Trophoblast cell (in vitro differentiated cells and primary cell): ENCODE measurements around the gene CAV1.
"Not testable (repeated sequence)": the region's sequence is repeated elsewhere in the genome, so short reads cannot be mapped to it uniquely, and the experiment has no call there.

ENCODE experiments used
- DNase-seq, 2 donors: peaks; one replicate each; pipeline ENCODE4 v3.0.0-alpha.2; 2016
- H2AFZ ChIP-seq: 2 replicates; pipeline ENCODE4 v1.6.1; 2013; ENCODE audit warnings: low read length, moderate library complexity, mild to moderate bottlenecking; ENCODE audit not compliant: insufficient read depth, poor library complexity
- H2AK5ac ChIP-seq: 2 replicates; pipeline ENCODE4 v1.6.1; 2013; ENCODE audit warnings: mild to moderate bottlenecking, low read length
- H2BK120ac ChIP-seq: 2 replicates; pipeline ENCODE4 v1.6.1; 2013; ENCODE audit warnings: low read length, mild to moderate bottlenecking, moderate library complexity; ENCODE audit not compliant: insufficient read depth, poor library complexity
- H2BK12ac ChIP-seq: 2 replicates; pipeline ENCODE4 v1.6.1; 2013; ENCODE audit warnings: mild to moderate bottlenecking, low read length, moderate library complexity
- H2BK5ac ChIP-seq: 2 replicates; pipeline ENCODE4 v1.6.1; 2013; ENCODE audit warnings: low read length, low read depth, moderate library complexity, mild to moderate bottlenecking; ENCODE audit not compliant: poor library complexity
- H3K14ac ChIP-seq: 2 replicates; pipeline ENCODE4 v1.6.1; 2013; ENCODE audit warnings: mild to moderate bottlenecking, low read length
- H3K18ac ChIP-seq: 2 replicates; pipeline ENCODE4 v1.6.1; 2013; ENCODE audit warnings: mild to moderate bottlenecking, low read length
- H3K23ac ChIP-seq: 2 replicates; pipeline ENCODE4 v1.6.1; 2013; ENCODE audit warnings: low read length
- H3K27ac ChIP-seq: 2 replicates; pipeline ENCODE4 v1.5.1; 2013; ENCODE audit warnings: low read depth, mild to moderate bottlenecking, inconsistent platforms, low read length, moderate library complexity
- H3K27me3 ChIP-seq: 2 replicates; pipeline ENCODE4 v1.6.1; 2013; ENCODE audit warnings: inconsistent platforms, mild to moderate bottlenecking, low read length, moderate library complexity; ENCODE audit not compliant: insufficient read depth
- H3K36me3 ChIP-seq, 2 experiments: 1 replicate in 1 of 2; 2 replicates in 1 of 2; pipeline ENCODE4 v1.6.1; 2013; ENCODE audit warnings: low read length in 2 of 2, mild to moderate bottlenecking in 2 of 2, moderate library complexity in 1 of 2; ENCODE audit not compliant: insufficient read depth in 2 of 2, control insufficient read depth in 1 of 2
- H3K4ac ChIP-seq: 2 replicates; pipeline ENCODE4 v1.6.1; 2013; ENCODE audit warnings: low read depth, mild to moderate bottlenecking, low read length, moderate library complexity
- H3K4me1 ChIP-seq, 2 experiments: 1 replicate in 1 of 2; 2 replicates in 1 of 2; pipeline ENCODE4 v1.6.1; 2013; ENCODE audit warnings: low read length in 2 of 2, mild to moderate bottlenecking in 2 of 2, moderate library complexity in 1 of 2; ENCODE audit not compliant: insufficient read depth in 2 of 2, control insufficient read depth in 1 of 2
- H3K4me2 ChIP-seq: 2 replicates; pipeline ENCODE4 v1.6.1; 2013; ENCODE audit warnings: inconsistent platforms, mild to moderate bottlenecking, low read length, moderate library complexity
- H3K4me3 ChIP-seq: 2 replicates; pipeline ENCODE4 v1.5.1; 2013; ENCODE audit warnings: mild to moderate bottlenecking, low read depth, low read length, inconsistent platforms
- H3K79me1 ChIP-seq: one replicate; pipeline ENCODE4 v1.6.1; 2013; ENCODE audit warnings: low read length
- H3K79me2 ChIP-seq: 2 replicates; pipeline ENCODE4 v1.6.1; 2013; ENCODE audit warnings: low read length, mild to moderate bottlenecking; ENCODE audit not compliant: control insufficient read depth, insufficient read depth, poor library complexity
- H3K9ac ChIP-seq: 2 replicates; pipeline ENCODE4 v1.6.1; 2013; ENCODE audit warnings: mild to moderate bottlenecking, low read length
- H3K9me3 ChIP-seq: 2 replicates; pipeline ENCODE4 v1.6.1; 2013; ENCODE audit warnings: low read depth, mild to moderate bottlenecking, control low read depth, inconsistent platforms, low read length; ENCODE audit not compliant: insufficient read depth
- H4K12ac ChIP-seq: 2 replicates; pipeline ENCODE4 v1.6.1; 2013; ENCODE audit warnings: low read depth, mild to moderate bottlenecking, low read length, moderate library complexity
- H4K8ac ChIP-seq: 2 replicates; pipeline ENCODE4 v1.6.1; 2013; ENCODE audit warnings: low read depth, mild to moderate bottlenecking, low read length, moderate library complexity
- H4K91ac ChIP-seq: one replicate; pipeline ENCODE4 v1.6.1; 2013; ENCODE audit warnings: low read depth, mild to moderate bottlenecking, low read length, moderate library complexity
- WGBS: extraction: QIAGEN DNeasy Blood & Tissue Kit; methylation state at CpG from one replicate; pipeline ENCODE4 v1.1.7; 2013; ENCODE audit warnings: missing lambda C conversion rate; ENCODE audit not compliant: insufficient read length, insufficient coverage; ENCODE audit errors: extremely low coverage; 5-methylcytosine and 5-hydroxymethylcytosine counted together

CAV1 gene

DNA sequence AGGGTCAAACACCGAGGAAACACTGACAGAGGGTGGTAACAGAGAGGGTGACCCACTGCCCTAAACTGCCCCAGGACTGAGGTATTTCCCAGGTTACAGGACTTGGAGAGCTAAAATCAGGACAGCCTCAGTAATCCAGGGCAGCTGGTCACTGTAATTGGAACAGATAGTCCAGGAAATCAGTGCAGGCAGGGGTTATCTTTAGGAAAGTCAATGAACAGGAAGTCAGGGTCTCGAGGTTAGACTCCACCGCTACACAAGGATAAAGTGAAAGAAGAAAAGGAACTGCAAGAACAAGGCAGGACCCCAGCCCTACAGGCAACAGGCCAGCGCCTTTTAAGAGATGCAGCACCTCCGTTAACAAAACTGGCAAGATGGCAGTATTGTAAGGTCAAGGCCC is 61.1 kb downstream of the CAV1 start:
- Histone ChIP-seq H3K27me3 (no peaks in the 10 kb centered on the region), H3K14ac (no peak overlapping the region), H3K9me3 (no peaks in the 10 kb centered on the region), H3K4ac (no peak overlapping the region), H3K36me3 (no peaks in the 10 kb centered on the region), H2BK120ac (no peak overlapping the region), H3K4me2 (no peak overlapping the region), H2AK5ac (no peak overlapping the region), H3K18ac (no peak overlapping the region), H3K27ac (no peak overlapping the region), H2AFZ (no peak overlapping the region), H4K12ac (no peak overlapping the region), H3K79me1 (no peaks in the 10 kb centered on the region), H2BK12ac (no peak overlapping the region), H3K79me2 (no peaks in the 10 kb centered on the region), H3K23ac (no peak overlapping the region), H3K9ac (no peak overlapping the region), H2BK5ac (no peak overlapping the region), H4K8ac (no peak overlapping the region), H3K4me1 (peaks cover 2 to 4% of the 10 kb centered on the region in 2 experiments), H4K91ac (no peak overlapping the region), H3K4me3 (no peak overlapping the region)
- no CpG with 5 or more reads among the region's 5 CpGs for WGBS
- DNase-seq, result no peak

DNA sequence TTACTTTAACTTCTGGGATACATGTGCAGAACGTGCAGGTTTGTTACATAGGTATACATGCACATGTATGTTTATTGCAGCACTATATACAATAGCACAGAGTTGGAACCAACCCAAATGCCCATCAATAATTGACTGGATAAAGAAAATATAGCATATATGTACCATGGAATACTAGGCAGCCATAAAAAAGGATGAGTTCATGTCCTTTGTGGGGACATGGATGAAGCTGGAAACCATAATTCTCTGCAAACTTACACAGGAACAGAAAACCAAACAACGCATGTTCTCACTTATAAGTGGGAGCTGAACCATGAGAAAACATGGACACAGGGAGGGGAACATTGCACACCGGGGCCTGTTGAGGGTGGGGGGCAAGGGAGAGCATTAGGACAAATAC is 62.4 kb downstream of the CAV1 start:
- WGBS, result no CpG with 5 or more reads among the region's 3 CpGs

DNA sequence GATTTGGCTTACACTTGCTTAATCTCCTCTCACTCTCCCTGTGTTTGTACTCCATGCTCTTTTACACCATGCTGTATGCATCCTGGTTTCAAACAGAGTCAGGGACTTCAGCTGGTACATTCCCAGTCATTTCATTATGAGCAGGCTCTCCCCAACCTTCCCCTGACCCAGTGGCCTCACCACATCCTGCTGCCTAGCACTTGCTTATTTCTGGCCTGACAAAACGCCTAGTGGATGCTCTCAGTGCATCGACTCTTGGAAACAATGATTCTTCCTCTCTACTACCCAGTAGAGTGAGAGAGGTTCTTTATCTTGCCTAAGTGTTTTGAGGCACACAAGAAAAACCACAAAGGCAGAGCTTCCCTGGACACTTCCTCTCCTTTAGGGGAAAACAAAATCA is 63.4 kb downstream of the CAV1 start:
- Histone ChIP-seq H2BK12ac (no peak overlapping the region), H4K91ac (no peak overlapping the region)
- no CpG with 5 or more reads among the region's 2 CpGs for WGBS

More for the DNA sequence above, 62.4 kb downstream of the CAV1 start:
- not testable (repeated sequence) for H3K14ac ChIP-seq, H3K79me1 ChIP-seq, DNase-seq, H2BK12ac ChIP-seq, H3K9me3 ChIP-seq, H4K91ac ChIP-seq, H4K12ac ChIP-seq, H3K36me3 ChIP-seq, H3K27me3 ChIP-seq, H2AFZ ChIP-seq, H3K4me3 ChIP-seq, H3K79me2 ChIP-seq, H4K8ac ChIP-seq, H2BK5ac ChIP-seq, H3K18ac ChIP-seq, H3K4ac ChIP-seq, H3K27ac ChIP-seq, H2AK5ac ChIP-seq, H3K9ac ChIP-seq, H3K23ac ChIP-seq, H3K4me1 ChIP-seq, H3K4me2 ChIP-seq, H2BK120ac ChIP-seq

DNA sequence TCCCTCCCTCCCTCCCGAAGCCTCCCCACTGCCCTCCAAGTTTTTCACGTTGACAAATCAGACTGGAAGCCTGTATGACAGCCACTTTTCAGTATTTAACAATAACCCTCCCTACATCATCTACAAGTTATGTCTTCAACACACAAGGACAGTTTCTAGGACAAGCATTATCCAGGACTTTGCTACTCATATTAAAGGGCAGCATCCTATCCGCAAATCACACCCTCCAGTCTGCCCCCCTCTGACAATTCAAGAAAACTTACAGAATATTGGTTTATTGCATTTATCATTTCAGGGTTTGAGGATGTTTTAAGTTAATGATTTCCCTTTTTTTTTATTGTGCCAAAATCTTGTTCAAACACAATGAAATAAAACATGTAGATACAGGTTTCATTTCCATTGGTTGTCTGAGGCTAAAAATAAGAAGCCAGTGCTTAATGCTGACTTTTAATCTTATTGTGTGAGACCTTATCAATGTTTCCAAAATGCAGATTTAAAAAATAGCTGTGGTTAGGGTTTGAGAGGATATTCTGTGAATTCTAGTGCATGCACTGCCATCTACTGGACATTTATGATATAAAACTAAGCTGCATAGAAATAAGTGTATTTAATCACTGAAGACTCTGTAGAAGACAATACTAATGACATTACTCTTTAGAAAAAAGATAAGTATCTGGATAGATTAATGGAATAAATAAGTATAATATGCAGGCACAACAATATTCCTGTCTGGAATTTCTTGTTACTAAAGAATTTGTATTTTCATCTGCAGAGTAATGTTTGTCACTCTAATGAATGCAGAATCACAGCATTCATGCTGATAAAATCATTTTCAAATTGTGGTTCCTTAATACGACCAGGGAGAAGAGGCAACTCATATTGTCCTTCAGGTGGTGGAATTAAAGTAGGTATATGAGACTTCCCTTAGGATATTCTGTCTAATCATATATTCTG is 64.1 kb downstream of the CAV1 start:
- Histone ChIP-seq H4K8ac (no peak overlapping the region), H3K79me1 (peaks cover 2% of the 10 kb centered on the region), H3K9me3 (no peaks in the 10 kb centered on the region), H3K4me2 (no peak overlapping the region), H3K36me3 (no peaks in the 10 kb centered on the region), H2AK5ac (no peak overlapping the region), H2BK12ac (no peak overlapping the region), H3K27me3 (no peaks in the 10 kb centered on the region), H3K14ac (no peak overlapping the region), H2BK5ac (no peak overlapping the region), H3K4ac (no peak overlapping the region), H2BK120ac (no peak overlapping the region), H3K4me3 (no peak overlapping the region), H3K4me1 (no peaks in the 10 kb centered on the region), H3K27ac (no peak overlapping the region), H3K9ac (no peak overlapping the region), H4K12ac (no peak overlapping the region), H3K79me2 (no peaks in the 10 kb centered on the region), H3K18ac (no peak overlapping the region), H2AFZ (no peak overlapping the region), H3K23ac (no peak overlapping the region), H4K91ac (no peak overlapping the region)
- peak in 1 of 2 donors; percentile 83 for DNase-seq
- WGBS, result no CpG with 5 or more reads among the region's 4 CpGs

More for the DNA sequence above, 63.4 kb downstream of the CAV1 start:
- no peak overlapping the region for H3K18ac ChIP-seq
- H3K27ac ChIP-seq, result no peak overlapping the region
- H2BK120ac ChIP-seq, result no peak overlapping the region
- H3K14ac ChIP-seq, result no peak overlapping the region
- H3K9ac ChIP-seq, result no peak overlapping the region
- no peak overlapping the region for H4K12ac ChIP-seq
- no peak overlapping the region for H2AK5ac ChIP-seq
- H3K4me1 ChIP-seq, result no peaks in the 10 kb centered on the region
- DNase-seq, result no peak
- H3K36me3 ChIP-seq, result no peaks in the 10 kb centered on the region
- no peaks in the 10 kb centered on the region for H3K79me2 ChIP-seq
- H4K8ac ChIP-seq, result no peak overlapping the region
- H3K4ac ChIP-seq, result no peak overlapping the region
- no peak overlapping the region for H3K4me2 ChIP-seq
- no peak overlapping the region for H3K23ac ChIP-seq
- peaks cover 2% of the 10 kb centered on the region for H3K79me1 ChIP-seq
- H3K4me3 ChIP-seq, result no peak overlapping the region
- H3K27me3 ChIP-seq, result no peaks in the 10 kb centered on the region
- H2BK5ac ChIP-seq, result no peak overlapping the region
- H2AFZ ChIP-seq, result no peak overlapping the region
- H3K9me3 ChIP-seq, result no peaks in the 10 kb centered on the region
